SH-SY5Y (cell line): Measurements from ENCODE around the gene MTHFSD.

ENCODE experiments used
- GATA2 ChIP-seq: IDR thresholded peaks from 2 replicates; pipeline ENCODE4 v1.6.1; 2011; ENCODE audit warnings: mild to moderate bottlenecking, low read depth, low read length
- GATA3 ChIP-seq: IDR thresholded peaks from 2 replicates; pipeline ENCODE4 v1.6.1; 2011; ENCODE audit warnings: low read depth, mild to moderate bottlenecking, low read length, moderate library complexity

DNA sequence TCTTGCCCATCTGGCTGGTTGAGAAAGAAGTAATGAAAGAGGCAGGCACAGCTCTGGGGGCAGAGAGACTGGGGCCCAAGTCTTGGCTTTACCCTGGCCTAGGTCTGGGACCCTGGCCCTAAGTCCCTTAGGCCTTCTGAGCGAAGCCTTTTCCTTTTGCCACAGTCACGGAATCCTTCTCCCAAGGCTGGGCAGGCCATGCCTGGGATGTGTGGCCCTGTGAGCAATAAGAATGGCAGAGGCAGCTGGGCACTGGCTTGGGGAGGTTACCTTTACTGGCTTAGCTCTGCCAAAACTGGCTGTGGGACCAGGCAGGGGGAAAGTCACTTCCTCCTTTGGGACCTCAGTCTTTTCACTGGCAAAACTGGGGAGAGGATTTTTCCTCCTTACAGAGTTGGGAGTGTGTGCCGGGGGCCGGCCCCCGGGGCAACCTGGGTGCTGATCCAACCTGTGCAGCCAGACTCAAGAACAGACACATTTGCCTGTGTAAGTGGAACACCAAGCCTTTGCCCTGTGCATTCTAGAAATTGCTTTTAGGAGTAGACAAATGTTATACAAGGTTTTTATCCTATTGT is 31.8 kb downstream of the MTHFSD start:
- no peak for TF ChIP-seq GATA3
- TF ChIP-seq GATA2: no peak
